ENCODE data around the gene HMG20A.

The HMG20A gene

DNA sequence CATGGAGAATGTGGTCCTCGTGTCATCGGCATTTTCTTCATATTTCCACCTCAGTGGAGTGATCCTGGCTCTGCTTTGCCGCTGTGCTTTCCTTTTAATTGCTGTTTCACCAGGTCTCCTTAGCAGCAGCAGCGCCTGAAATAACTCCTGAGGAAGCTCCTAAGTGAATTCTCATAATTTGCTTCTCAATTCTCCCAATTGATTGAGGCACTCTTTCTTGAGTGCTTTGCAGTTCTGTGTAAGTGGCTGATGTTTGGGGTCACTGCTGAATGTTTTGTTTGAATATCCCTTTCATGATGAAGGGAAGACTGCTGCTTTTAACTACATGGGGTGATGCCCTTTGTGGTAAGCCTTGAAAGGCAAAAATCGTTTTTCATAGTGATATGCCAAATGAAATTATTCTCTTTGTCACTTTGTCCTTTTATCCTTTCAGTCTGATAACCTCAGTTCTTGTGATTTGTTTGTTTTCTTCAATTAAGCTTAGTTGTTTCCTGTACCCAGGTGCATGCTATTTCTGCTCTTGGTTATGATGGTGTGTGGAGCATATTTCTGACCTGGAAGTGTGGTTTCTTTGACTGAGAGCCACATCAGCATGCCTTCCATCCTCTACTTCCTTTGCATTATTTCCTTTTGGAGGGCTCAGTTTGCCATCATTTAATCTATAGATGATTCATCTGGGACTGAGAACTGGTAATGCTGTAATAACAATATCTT lies 36.7 kb downstream of the HMG20A start:
- Histone ChIP-seq H3K79me1 (ENCODE audit: low read depth, low read length) (no peaks in the 10 kb centered on the region), H2BK5ac (ENCODE audit: low read length) (no peak overlapping the region), H3K4me2 (ENCODE audit: insufficient read depth, low read length, poor library complexity, severe bottlenecking) (no peak overlapping the region), H3K27me3 (ENCODE audit: control insufficient read depth in 3 of 3, insufficient read depth in 3 of 3, low read depth in 1 of 3, low read length in 3 of 3) (no peaks in the 10 kb centered on the region), H3K36me3 (replicated peaks in 1 of 2; ENCODE audit: control insufficient read depth in 2 of 2, insufficient read depth in 2 of 2, low read length in 2 of 2) (peaks cover 3 to 39% of the 10 kb centered on the region in 2 donors), H3K23ac (ENCODE audit: low read depth, low read length, poor library complexity) (no peak overlapping the region), H3K27ac (replicated peaks; ENCODE audit: low read length) (no peak overlapping the region), H2AFZ (ENCODE audit: low read length) (no peak overlapping the region), H4K91ac (ENCODE audit: low read depth, low read length, poor library complexity) (no peak overlapping the region), H3K4me3 (ENCODE audit: low read length in 2 of 2) (no peak overlapping the region), H3K4ac (ENCODE audit: low read length) (no peak overlapping the region), H3K9ac (ENCODE audit: low read depth, low read length, poor library complexity) (no peak overlapping the region), H2BK12ac (ENCODE audit: low read length) (no peak overlapping the region), H2AK5ac (ENCODE audit: low read depth, low read length) (no peak overlapping the region), H3K4me1 (ENCODE audit: control insufficient read depth in 2 of 2, insufficient read depth in 1 of 2, low read depth in 1 of 2, low read length in 2 of 2) (peaks cover 0 to 3% of the 10 kb centered on the region in 2 donors), H3K14ac (ENCODE audit: low read length) (no peak overlapping the region), H3K9me3 (replicated peaks in 1 of 2; ENCODE audit: control insufficient read depth in 2 of 2, insufficient read depth in 1 of 2, low read depth in 1 of 2, low read length in 2 of 2) (no peaks in the 10 kb centered on the region), H2BK15ac (ENCODE audit: low read length) (no peak overlapping the region), H4K8ac (ENCODE audit: low read depth, low read length) (no peak overlapping the region), H3K18ac (ENCODE audit: low read length) (no peak overlapping the region), H2BK120ac (ENCODE audit: low read depth, low read length) (no peak overlapping the region)
- WGBS, 2 donors (ENCODE audit: extremely low coverage in 2 of 2, insufficient read length in 2 of 2, insufficient replicate concordance in 1 of 2), result no CpG with 5 or more reads among the region's 5 CpGs
- no peak for DNase-seq (ENCODE audit: low spot score)

DNA sequence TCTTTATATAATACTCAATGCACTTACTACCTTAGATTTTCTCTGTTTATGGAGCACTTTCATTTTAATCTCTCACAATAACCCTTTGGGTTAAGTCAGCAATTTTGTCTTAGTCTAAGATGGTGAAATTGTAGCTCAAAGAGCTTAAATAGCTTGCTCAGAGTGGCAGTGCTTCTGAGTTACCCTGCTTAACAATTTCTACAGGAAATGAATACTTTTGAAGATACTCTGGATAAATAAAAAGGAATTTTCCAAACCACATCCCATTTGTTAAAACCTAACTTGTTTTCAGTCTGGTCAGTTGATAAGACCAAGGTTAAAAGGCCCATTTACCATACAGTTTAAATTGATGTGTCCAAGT lies 37.2 kb downstream of the HMG20A start:
- Histone ChIP-seq H3K4me2 (ENCODE audit: insufficient read depth, low read length, poor library complexity, severe bottlenecking) (no peak overlapping the region), H3K9me3 (replicated peaks in 1 of 2; ENCODE audit: control insufficient read depth in 2 of 2, insufficient read depth in 1 of 2, low read depth in 1 of 2, low read length in 2 of 2) (no peaks in the 10 kb centered on the region), H3K27me3 (ENCODE audit: control insufficient read depth in 3 of 3, insufficient read depth in 3 of 3, low read depth in 1 of 3, low read length in 3 of 3) (no peaks in the 10 kb centered on the region), H2BK15ac (ENCODE audit: low read length) (no peak overlapping the region), H3K79me1 (ENCODE audit: low read depth, low read length) (no peaks in the 10 kb centered on the region), H4K8ac (ENCODE audit: low read depth, low read length) (no peak overlapping the region), H3K27ac (replicated peaks; ENCODE audit: low read length) (no peak overlapping the region), H3K23ac (ENCODE audit: low read depth, low read length, poor library complexity) (no peak overlapping the region), H2BK12ac (ENCODE audit: low read length) (no peak overlapping the region), H3K9ac (ENCODE audit: low read depth, low read length, poor library complexity) (no peak overlapping the region), H4K91ac (ENCODE audit: low read depth, low read length, poor library complexity) (no peak overlapping the region), H2BK120ac (ENCODE audit: low read depth, low read length) (no peak overlapping the region), H3K14ac (ENCODE audit: low read length) (no peak overlapping the region), H2AK5ac (ENCODE audit: low read depth, low read length) (no peak overlapping the region), H3K4me1 (ENCODE audit: control insufficient read depth in 2 of 2, insufficient read depth in 1 of 2, low read depth in 1 of 2, low read length in 2 of 2) (peaks cover 0 to 3% of the 10 kb centered on the region in 2 donors), H3K36me3 (replicated peaks in 1 of 2; ENCODE audit: control insufficient read depth in 2 of 2, insufficient read depth in 2 of 2, low read length in 2 of 2) (peaks cover 3 to 44% of the 10 kb centered on the region in 2 donors), H3K4ac (ENCODE audit: low read length) (no peak overlapping the region), H3K4me3 (ENCODE audit: low read length in 2 of 2) (no peak overlapping the region), H3K18ac (ENCODE audit: low read length) (no peak overlapping the region), H2AFZ (ENCODE audit: low read length) (no peak overlapping the region), H2BK5ac (ENCODE audit: low read length) (no peak overlapping the region)
- no peak for DNase-seq (ENCODE audit: low spot score)

DNA sequence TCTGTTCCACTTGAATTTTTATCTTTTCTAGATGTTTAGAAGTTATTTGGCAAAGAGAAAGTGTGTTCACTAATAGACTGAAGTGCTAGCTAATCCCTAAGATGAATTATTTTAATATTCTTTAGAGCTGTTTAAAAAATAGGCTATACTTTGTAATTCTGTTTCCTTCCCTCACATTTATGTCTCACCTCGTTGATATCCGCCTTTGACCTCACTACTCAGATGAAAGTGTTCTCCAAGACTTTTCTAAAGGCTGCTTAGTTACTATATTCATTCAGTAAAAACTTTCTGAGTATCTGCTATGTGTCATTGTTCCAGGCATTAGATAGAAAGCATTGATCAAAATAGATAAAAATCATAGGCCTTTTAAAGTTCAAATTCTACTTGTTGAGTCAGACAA lies 38.3 kb downstream of the HMG20A start:
- no peak overlapping the region for H2BK12ac ChIP-seq (ENCODE audit: low read length)
- no peak overlapping the region for H3K18ac ChIP-seq (ENCODE audit: low read length)
- H2BK120ac ChIP-seq (ENCODE audit: low read depth, low read length), result no peak overlapping the region
- no peak overlapping the region for H3K4me2 ChIP-seq (ENCODE audit: insufficient read depth, low read length, poor library complexity, severe bottlenecking)
- peaks cover 3 to 56% of the 10 kb centered on the region in 2 donors for H3K36me3 ChIP-seq (replicated peaks in 1 of 2; ENCODE audit: control insufficient read depth in 2 of 2, insufficient read depth in 2 of 2, low read length in 2 of 2)
- no peaks in the 10 kb centered on the region for H3K27me3 ChIP-seq (ENCODE audit: control insufficient read depth in 3 of 3, insufficient read depth in 3 of 3, low read depth in 1 of 3, low read length in 3 of 3)
- no peak overlapping the region for H3K4ac ChIP-seq (ENCODE audit: low read length)
- H2AK5ac ChIP-seq (ENCODE audit: low read depth, low read length), result no peak overlapping the region
- H3K14ac ChIP-seq (ENCODE audit: low read length), result no peak overlapping the region
- H4K91ac ChIP-seq (ENCODE audit: low read depth, low read length, poor library complexity), result no peak overlapping the region
- H3K4me1 ChIP-seq (ENCODE audit: control insufficient read depth in 2 of 2, insufficient read depth in 1 of 2, low read depth in 1 of 2, low read length in 2 of 2), result peaks cover 0 to 3% of the 10 kb centered on the region in 2 donors
- H3K23ac ChIP-seq (ENCODE audit: low read depth, low read length, poor library complexity), result no peak overlapping the region
- H3K79me1 ChIP-seq (ENCODE audit: low read depth, low read length), result no peaks in the 10 kb centered on the region
- no CpG with 5 or more reads among the region's 2 CpGs for WGBS, 2 donors (ENCODE audit: extremely low coverage in 2 of 2, insufficient read length in 2 of 2, insufficient replicate concordance in 1 of 2)
- H2AFZ ChIP-seq (ENCODE audit: low read length), result no peak overlapping the region
- H3K27ac ChIP-seq (replicated peaks; ENCODE audit: low read length), result no peak overlapping the region
- DNase-seq (ENCODE audit: low spot score), result no peak
- no peak overlapping the region for H2BK15ac ChIP-seq (ENCODE audit: low read length)
- H3K9me3 ChIP-seq (replicated peaks in 1 of 2; ENCODE audit: control insufficient read depth in 2 of 2, insufficient read depth in 1 of 2, low read depth in 1 of 2, low read length in 2 of 2), result no peaks in the 10 kb centered on the region
- no peak overlapping the region for H2BK5ac ChIP-seq (ENCODE audit: low read length)
- no peak overlapping the region for H3K4me3 ChIP-seq (ENCODE audit: low read length in 2 of 2)
- no peak overlapping the region for H4K8ac ChIP-seq (ENCODE audit: low read depth, low read length)
- H3K9ac ChIP-seq (ENCODE audit: low read depth, low read length, poor library complexity), result no peak overlapping the region

DNA sequence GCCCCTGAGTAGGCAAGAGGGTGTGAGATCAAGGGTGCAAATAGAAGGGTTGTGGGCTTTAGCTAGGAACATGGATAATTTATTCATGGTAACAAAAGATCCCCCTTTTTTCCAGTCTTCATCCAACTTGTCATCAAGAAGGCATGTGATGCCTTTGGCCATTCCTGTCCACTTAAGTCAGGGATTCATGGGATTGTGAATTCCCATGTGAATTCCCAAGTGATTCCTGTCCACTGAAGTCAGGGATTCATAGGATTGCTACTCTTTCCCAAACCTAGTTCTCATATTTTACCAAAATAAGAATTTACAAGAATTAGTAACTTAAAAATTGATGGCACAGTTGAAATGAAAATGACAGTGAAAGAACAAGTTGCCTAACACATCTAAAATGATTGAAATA lies 40.8 kb downstream of the HMG20A start:
- Histone ChIP-seq H2BK5ac (ENCODE audit: low read length) (no peak overlapping the region), H3K4me2 (ENCODE audit: insufficient read depth, low read length, poor library complexity, severe bottlenecking) (no peak overlapping the region), H3K9me3 (replicated peaks in 1 of 2; ENCODE audit: control insufficient read depth in 2 of 2, insufficient read depth in 1 of 2, low read depth in 1 of 2, low read length in 2 of 2) (no peaks in the 10 kb centered on the region), H3K27ac (replicated peaks; ENCODE audit: low read length) (no peak overlapping the region), H3K36me3 (replicated peaks in 1 of 2; ENCODE audit: control insufficient read depth in 2 of 2, insufficient read depth in 2 of 2, low read length in 2 of 2) (peaks cover 9 to 79% of the 10 kb centered on the region in 2 donors), H3K4ac (ENCODE audit: low read length) (no peak overlapping the region), H3K14ac (ENCODE audit: low read length) (no peak overlapping the region), H3K9ac (ENCODE audit: low read depth, low read length, poor library complexity) (no peak overlapping the region), H3K4me1 (ENCODE audit: control insufficient read depth in 2 of 2, insufficient read depth in 1 of 2, low read depth in 1 of 2, low read length in 2 of 2) (peaks cover 0 to 3% of the 10 kb centered on the region in 2 donors), H3K23ac (ENCODE audit: low read depth, low read length, poor library complexity) (no peak overlapping the region), H2BK15ac (ENCODE audit: low read length) (no peak overlapping the region), H2AK5ac (ENCODE audit: low read depth, low read length) (no peak overlapping the region), H3K79me1 (ENCODE audit: low read depth, low read length) (no peaks in the 10 kb centered on the region), H3K27me3 (ENCODE audit: control insufficient read depth in 3 of 3, insufficient read depth in 3 of 3, low read depth in 1 of 3, low read length in 3 of 3) (no peaks in the 10 kb centered on the region), H2BK12ac (ENCODE audit: low read length) (no peak overlapping the region), H3K4me3 (ENCODE audit: low read length in 2 of 2) (no peak overlapping the region), H4K8ac (ENCODE audit: low read depth, low read length) (no peak overlapping the region), H2BK120ac (ENCODE audit: low read depth, low read length) (no peak overlapping the region), H2AFZ (ENCODE audit: low read length) (no peak overlapping the region), H3K18ac (ENCODE audit: low read length) (no peak overlapping the region), H4K91ac (ENCODE audit: low read depth, low read length, poor library complexity) (no peak overlapping the region)
- DNase-seq (ENCODE audit: low spot score), result no peak

All from neuronal stem cell (in vitro differentiated cells).